ENCODE results near the gene CFDP1. TPM values are rescaled to one million over a fixed set of nuclear protein-coding genes. Genes with fewer than 3 reads are reported as not detected.

Gene CFDP1
- polyA plus RNA-seq, 2 of the 4 experiments (the other 2 are of a cell fraction): 70.2 to 72.8 TPM

DNA sequence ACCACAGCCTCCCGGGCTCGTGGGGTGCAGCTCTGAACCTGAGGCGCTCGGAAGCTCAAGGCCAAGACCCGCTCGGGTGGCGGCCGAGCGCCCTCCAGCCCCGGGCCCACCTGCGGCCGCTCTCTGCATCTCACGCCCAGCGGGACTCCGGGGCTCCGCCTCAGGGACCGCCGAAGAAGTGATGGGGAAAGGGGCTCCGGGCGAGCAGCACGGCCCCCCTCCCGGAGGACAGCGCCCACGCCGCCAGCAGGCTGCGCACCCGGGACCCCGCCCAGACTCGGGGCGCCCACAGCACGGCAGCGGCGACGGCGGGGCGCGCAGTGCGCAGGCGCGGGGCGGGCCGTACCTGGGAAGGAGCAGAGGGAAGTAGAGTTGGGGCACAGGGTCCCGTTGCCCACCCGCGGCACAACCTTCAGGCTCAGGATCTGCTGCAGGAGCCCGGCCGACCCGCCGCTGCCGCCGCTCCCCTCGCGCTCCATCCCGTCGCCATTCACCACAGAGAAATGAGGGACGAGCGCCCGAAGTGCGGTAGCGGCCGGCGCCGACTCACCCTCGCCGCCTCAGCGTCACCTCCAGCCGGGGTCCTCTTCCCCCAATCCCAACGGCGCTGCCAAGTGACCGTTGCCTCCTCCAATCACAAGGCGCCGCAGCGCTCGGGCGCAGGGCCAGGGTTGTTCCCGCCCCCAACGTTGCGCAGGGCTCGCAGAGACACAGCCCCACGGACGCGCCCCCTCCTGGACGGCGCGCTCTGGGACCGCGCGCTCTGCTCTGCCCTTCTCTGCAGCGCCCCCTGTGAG lies 31.0 kb upstream of the CFDP1 start, which contains the start of gene TMEM170A:
Gene TMEM170A, minus strand, starts transcription at position 568 of the 797 bp plus-strand sequence. Its CDS starts 89 bp downstream, at position 479.
- H3K9me3 ChIP-seq: no peaks in the 10 kb centered on the region
- ATAC-seq (peak; percentile 95 to 98), FAIRE-seq (no peak), DNase-seq (ENCODE audit: low read depth in 1 of 2, low spot score in 1 of 2) (peak; percentile 94 to 99)
- peaks cover 20% of the 10 kb centered on the region; the same call in 2 of the 3 replicates for H3K4me1 ChIP-seq
- WGBS (ENCODE audit: missing lambda C conversion rate): 2% methylated on average over 46 of the region's 89 CpGs
- H3K27ac ChIP-seq: peak within 1 kb of the TSS; percentile 94 to 95
- CTCF ChIA-PET: interaction anchor here (0.6 to 15.3 kb wide), 47 partner anchors 8 to 480 kb away, joined by 3 to 209 read pairs (median 4); partner anchors contain the start of genes CHST6, TERF2IP, TMEM231 and WDR59
- H3K4me2 ChIP-seq: peak within 1 kb of the TSS; percentile 88
- POLR2A ChIA-PET: interaction anchor here (0.9 to 1.2 kb wide), 2 partner anchors 30 to 53 kb away, joined by 3 to 8 read pairs; partner anchors contain the start of gene CFDP1
- peak within 1 kb of the TSS; percentile 97 for H3K4me3 ChIP-seq
- TF ChIP-seq SREBF2 (IDR thresholded peaks at IDR 0.05) (no peak), CHD2 (IDR thresholded peaks at IDR 0.05; ENCODE audit: low read length, partially characterized antibody) (no peak), NR3C1 (IDR thresholded peaks at IDR 0.05) (no peak), CBX2 (IDR thresholded peaks at IDR 0.05; ENCODE audit: borderline replicate concordance, low read depth) (no peak), CEBPB (IDR thresholded peaks at IDR 0.05) (peak in 1 of 2 experiments; percentile 50; a peak in 1 of 4 replicates), FOSL2 (IDR thresholded peaks at IDR 0.05) (no peak), FOSL2 (CRISPR knock-in tag; IDR thresholded peaks at IDR 0.05) (peak; percentile 38; the same call in 1 of the 2 replicates), SMC3 (IDR thresholded peaks at IDR 0.05) (peak; percentile 88), RAD21 (conservative IDR thresholded peaks at IDR 0.05 in 1 of 2, IDR thresholded peaks at IDR 0.05 in 1 of 2) (peak; percentile 53 to 74), ZC3H11A (IDR thresholded peaks at IDR 0.05) (no peak), EHF (CRISPR knock-in tag; IDR thresholded peaks at IDR 0.05) (no peak), RFX5 (IDR thresholded peaks at IDR 0.05) (peak; percentile 44; the same call in 1 of the 2 replicates), HEYL (CRISPR knock-in tag; IDR thresholded peaks at IDR 0.05) (no peak), CHD4 (IDR thresholded peaks at IDR 0.05; ENCODE audit: borderline replicate concordance) (no peak), POLR2A (IDR thresholded peaks at IDR 0.05; ENCODE audit: low read length) (peak; percentile 98), HOXB13 (CRISPR knock-in tag; IDR thresholded peaks at IDR 0.05; ENCODE audit: low read depth) (no peak), NPAS2 (CRISPR knock-in tag; IDR thresholded peaks at IDR 0.05; ENCODE audit: borderline replicate concordance) (no peak), TFCP2L1 (CRISPR knock-in tag; IDR thresholded peaks at IDR 0.05) (no peak), JUN (IDR thresholded peaks at IDR 0.05) (peak; percentile 91 to 92), HOXA7 (CRISPR knock-in tag; IDR thresholded peaks at IDR 0.05) (no peak), EHMT2 (IDR thresholded peaks at IDR 0.05; ENCODE audit: low read depth) (no peak), E2F6 (IDR thresholded peaks at IDR 0.05; ENCODE audit: borderline replicate concordance, low read depth) (0 out of 2 replicates have a peak, but pooled peaks have one; percentile 36), MYC (IDR thresholded peaks at IDR 0.05; ENCODE audit: borderline replicate concordance, low read length) (peak; percentile 79), BHLHE40 (IDR thresholded peaks at IDR 0.05; ENCODE audit: low read depth, low read length) (no peak), HES2 (IDR thresholded peaks at IDR 0.05) (no peak), HMGXB4 (CRISPR knock-in tag; IDR thresholded peaks at IDR 0.05; ENCODE audit: borderline replicate concordance) (peak; percentile 73; the same call in 1 of the 2 replicates), ELK1 (IDR thresholded peaks at IDR 0.05; ENCODE audit: low read depth, low read length) (no peak)
- TF ChIP-seq, protein P1, sequence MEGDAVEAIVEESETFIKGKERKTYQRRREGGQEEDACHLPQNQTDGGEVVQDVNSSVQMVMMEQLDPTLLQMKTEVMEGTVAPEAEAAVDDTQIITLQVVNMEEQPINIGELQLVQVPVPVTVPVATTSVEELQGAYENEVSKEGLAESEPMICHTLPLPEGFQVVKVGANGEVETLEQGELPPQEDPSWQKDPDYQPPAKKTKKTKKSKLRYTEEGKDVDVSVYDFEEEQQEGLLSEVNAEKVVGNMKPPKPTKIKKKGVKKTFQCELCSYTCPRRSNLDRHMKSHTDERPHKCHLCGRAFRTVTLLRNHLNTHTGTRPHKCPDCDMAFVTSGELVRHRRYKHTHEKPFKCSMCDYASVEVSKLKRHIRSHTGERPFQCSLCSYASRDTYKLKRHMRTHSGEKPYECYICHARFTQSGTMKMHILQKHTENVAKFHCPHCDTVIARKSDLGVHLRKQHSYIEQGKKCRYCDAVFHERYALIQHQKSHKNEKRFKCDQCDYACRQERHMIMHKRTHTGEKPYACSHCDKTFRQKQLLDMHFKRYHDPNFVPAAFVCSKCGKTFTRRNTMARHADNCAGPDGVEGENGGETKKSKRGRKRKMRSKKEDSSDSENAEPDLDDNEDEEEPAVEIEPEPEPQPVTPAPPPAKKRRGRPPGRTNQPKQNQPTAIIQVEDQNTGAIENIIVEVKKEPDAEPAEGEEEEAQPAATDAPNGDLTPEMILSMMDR (IDR thresholded peaks at IDR 0.05): peak; percentile 100
- TF ChIP-seq, protein P2, sequence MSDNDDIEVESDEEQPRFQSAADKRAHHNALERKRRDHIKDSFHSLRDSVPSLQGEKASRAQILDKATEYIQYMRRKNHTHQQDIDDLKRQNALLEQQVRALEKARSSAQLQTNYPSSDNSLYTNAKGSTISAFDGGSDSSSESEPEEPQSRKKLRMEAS (IDR thresholded peaks at IDR 0.05): peak; percentile 87
- TF ChIP-seq, protein P3, sequence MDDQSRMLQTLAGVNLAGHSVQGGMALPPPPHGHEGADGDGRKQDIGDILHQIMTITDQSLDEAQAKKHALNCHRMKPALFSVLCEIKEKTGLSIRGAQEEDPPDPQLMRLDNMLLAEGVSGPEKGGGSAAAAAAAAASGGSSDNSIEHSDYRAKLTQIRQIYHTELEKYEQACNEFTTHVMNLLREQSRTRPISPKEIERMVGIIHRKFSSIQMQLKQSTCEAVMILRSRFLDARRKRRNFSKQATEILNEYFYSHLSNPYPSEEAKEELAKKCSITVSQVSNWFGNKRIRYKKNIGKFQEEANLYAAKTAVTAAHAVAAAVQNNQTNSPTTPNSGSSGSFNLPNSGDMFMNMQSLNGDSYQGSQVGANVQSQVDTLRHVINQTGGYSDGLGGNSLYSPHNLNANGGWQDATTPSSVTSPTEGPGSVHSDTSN (IDR thresholded peaks at IDR 0.05): no peak
- TF ChIP-seq, protein P4, sequence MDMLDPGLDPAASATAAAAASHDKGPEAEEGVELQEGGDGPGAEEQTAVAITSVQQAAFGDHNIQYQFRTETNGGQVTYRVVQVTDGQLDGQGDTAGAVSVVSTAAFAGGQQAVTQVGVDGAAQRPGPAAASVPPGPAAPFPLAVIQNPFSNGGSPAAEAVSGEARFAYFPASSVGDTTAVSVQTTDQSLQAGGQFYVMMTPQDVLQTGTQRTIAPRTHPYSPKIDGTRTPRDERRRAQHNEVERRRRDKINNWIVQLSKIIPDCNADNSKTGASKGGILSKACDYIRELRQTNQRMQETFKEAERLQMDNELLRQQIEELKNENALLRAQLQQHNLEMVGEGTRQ (IDR thresholded peaks at IDR 0.05): peak; percentile 27; the same call in 1 of the 2 replicates
